NCI-H2171 treated with DMSO at 0.1 percent for 48 hours (cell line): ENCODE results near the gene COBL.
"Not testable (repeated sequence)": the region's sequence is repeated elsewhere in the genome, so short reads cannot be mapped to it uniquely, and the experiment has no call there.

Experiments used
- DNase-seq: peaks from one replicate; lab custom pipeline; 2025; lab: John Stamatoyannopoulos, UW

Gene COBL

DNA sequence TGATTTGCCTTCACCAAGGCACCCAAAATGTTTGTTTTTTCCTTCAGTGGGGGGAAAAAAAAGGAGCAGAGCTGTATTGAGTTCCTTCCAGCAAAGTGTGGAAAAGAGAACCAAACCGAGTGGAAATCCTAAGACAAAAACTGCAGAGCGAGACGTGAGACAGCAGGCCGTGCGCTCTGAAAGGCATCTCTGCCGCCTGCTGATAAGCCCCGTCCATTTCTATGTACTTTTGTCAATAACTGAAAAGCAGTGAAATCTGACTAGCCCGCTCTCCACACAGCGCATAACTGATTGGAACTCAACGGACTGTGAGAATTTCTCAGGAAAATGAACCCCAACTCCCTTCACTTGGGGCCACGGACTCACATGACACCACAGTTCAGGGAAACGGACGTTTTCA, 83.2 kb downstream of the COBL start:
- no peak for DNase-seq

- no peak for DNase-seq
Measured at GRCh38 chr7:51230723-51231122, 85.9 kb downstream of the COBL start.

DNA sequence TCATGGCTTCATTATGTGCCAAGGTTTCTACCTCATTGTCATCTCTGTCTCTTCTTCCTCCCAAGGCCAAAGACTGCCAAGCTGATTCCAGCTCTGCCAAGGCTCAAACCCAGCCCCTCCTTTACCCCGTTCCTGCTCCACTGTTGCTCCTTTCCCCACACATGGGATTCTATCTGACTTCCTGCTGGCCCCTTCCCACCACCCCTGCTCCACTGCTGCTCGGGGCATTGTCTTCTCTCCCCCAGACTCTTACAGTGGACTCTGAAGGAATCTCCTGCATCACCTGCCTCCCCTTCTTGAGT, 86.3 kb downstream of the COBL start:
- no peak for DNase-seq

DNA sequence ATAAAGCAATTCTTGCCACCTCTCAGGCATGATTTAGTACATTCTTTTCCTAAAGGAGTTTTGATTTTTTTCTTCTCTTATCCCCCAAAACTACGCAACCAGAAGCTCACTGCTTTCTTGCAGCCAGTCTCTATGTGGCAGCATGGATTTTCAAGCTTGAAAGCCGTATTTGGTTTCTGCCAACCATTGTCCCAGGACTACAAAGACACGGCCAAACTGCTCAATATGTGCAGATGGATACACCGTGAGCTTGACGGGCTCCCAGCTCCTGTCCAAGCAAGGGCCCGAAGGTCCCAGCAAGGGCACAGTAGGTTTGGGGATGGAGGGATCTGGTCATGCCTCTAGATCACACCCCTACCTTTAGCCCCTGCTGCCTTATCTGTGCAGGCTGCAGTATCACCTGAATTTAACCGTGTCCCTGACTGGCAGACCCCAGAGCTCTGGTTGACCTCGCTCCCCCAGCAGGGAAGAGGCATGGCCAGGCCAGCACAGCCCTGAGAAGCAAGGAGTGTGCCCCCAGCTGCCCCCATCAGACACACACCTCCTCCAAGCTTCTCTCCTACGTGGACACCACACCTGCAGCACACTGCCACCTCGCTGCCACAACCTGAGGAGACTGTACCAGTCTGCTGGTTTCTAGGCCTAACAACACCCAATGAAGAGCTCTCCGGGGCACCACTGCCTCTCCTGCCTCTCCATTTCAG, 86.8 kb downstream of the COBL start:
- no peak for DNase-seq

- no peak for DNase-seq
Measured at GRCh38 chr7:51229106-51229537, 87.5 kb downstream of the COBL start.

- DNase-seq, result no peak
Measured at GRCh38 chr7:51228386-51228958, 88.1 kb downstream of the COBL start.

DNA sequence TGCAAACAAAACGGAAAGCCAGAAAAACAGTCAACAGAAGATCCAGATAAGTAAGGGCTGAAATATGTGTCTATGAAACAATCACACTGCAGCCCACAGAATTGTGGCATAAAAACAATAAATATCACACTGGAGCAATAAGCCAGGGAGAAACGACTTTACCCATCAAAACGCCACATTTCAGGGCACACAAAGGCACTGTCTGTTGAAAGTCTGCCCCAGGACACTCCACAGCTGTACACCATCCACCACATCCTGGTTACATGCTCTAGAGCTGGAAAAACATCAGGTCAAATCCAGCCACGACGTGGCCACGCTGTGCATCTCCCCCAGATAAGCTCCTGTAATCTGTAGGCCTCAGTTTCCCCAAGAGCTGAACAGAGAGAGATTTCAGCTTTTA, 88.7 kb downstream of the COBL start:
- DNase-seq, result no peak

GRCh38 chr7:51226916-51227535, 89.6 kb downstream of the COBL start:
- no peak for DNase-seq

DNA sequence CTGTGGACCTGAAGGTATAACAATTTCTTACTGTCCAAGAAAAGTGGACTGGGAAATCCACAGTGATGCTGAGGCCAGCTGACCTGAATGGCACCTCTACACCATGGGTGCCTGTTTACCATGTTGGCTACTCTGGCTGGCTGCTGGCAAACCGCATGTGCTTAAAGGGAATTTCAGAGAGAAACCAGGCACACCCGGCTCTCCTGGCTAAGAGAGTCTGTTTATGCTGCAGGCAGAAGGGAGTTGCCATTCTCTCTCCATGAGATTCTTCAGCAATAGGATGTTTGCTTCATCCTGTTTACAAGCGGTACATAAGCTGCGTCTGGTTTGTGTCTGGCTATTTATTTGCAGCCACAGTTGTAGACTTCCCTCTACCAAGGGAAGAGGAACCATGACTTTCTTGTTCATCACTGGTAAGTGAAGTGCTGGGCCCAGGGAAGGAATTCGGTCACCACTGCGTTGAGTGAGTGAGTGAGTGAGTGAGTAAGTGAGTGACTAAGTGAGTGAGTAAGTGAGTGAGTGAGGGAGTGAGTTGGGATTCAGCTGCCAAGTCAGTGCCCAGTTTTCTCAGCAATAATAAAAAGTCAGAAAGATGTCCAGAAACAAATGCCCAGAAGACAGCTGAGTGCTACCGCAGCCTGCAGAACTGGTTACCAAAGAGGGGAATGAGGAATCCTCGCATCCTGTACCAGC, 90.4 kb downstream of the COBL start:
- DNase-seq, result no peak

DNA sequence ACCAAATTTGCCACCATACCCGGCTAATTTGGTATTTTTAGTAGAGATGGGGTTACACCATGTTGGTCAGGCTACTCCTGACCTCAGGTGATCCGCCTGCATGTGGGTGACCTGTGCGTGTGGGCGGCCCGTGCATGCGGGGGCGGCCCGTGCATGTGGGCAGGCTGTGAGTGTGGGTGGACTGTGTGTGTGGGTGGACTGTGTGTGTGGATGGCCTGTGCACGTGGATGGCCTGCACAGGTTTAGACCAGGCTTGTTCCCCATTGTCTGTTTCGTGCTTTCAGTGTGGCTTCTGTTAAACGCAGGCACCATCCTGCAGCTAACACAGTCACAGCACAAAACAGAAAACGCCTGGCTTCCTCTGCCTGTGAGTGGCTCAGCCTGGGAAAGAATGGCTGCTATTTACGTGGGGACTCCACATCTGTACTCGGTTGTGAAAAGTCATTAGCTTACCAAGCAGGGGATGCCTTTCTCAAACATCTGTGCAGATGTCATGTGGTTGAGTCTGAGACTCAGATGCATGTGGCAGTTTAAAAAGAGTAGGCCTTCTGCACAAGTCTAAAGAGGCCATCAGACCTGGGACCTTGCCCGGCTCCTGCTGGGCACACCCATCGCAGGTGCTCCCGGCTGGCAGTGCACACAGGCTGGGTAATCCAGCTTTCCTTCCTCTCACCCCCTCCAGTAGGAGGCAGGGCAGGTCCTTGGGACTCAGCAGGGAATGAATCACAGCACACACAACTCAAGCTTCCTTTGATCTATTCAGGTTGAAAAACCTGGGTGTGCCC, 91.6 kb downstream of the COBL start:
- no peak for DNase-seq

DNA sequence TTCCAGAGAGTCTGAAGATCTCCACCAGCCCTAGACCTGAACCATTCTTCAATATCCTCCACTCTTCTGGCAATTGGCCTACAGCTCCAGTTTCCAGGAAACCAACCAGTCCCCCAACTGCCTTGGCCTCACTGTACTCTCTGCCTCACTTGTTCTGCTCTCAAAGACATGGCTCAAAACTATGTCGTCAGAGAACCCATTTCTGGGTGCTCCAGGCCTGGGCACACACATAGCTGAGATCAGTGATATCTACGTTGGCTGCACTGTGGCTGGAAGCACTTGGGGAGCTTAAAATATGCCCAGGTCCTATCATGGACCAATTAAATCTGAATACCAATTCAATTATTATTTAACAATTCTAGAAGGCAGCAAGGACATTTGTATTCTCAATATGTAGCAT, 93.1 kb downstream of the COBL start:
- DNase-seq, result no peak

GRCh38 chr7:51222916-51223315, 93.7 kb downstream of the COBL start:
- no peak for DNase-seq

DNA sequence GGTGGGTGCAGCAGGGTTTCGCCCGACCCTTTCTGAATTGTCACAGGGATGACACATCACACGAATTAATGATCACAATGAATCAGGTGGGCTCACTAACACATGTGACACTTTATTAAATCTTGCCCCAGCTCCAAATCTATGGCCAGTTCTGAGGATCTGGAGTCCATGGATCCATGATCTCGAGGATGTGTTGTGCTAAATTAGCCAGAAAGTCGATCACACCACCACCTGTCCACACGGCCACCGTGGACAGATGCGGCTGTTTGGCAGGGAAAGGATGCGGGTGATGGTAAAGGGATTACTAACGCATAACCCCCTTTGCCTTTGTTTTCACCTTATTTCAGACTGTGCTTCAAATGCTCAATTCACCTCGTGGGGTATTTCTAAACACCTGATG, 96.4 kb downstream of the COBL start:
- DNase-seq, result no peak

- no peak for DNase-seq
Measured at GRCh38 chr7:51219261-51219988, 97.2 kb downstream of the COBL start.

GRCh38 chr7:51217804-51218203, 98.8 kb downstream of the COBL start:
- DNase-seq, result no peak

- no peak for DNase-seq
Measured at GRCh38 chr7:51214098-51214497, 102.5 kb downstream of the COBL start.

DNA sequence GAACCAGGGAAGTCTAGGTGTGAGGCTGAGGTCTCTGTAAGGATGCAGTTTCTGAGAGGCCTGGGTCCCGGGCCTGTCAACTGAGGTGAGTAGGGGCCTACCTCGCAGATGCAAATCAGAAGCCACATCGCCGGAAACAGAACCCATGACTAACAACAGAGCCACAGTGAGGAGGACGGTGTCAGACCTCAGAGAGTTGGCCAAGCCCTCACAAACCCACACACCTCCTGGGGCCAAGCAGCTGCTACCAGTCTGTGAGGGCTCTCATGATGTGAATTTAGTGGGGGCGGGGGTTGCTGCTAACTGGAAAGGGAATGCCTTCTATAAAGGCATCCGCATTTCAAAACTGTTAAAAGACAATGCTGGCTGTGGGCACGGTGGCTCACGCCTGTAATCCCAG, 103.0 kb downstream of the COBL start:
- DNase-seq, result no peak

GRCh38 chr7:51210766-51211165, 105.8 kb downstream of the COBL start:
- no peak for DNase-seq

DNA sequence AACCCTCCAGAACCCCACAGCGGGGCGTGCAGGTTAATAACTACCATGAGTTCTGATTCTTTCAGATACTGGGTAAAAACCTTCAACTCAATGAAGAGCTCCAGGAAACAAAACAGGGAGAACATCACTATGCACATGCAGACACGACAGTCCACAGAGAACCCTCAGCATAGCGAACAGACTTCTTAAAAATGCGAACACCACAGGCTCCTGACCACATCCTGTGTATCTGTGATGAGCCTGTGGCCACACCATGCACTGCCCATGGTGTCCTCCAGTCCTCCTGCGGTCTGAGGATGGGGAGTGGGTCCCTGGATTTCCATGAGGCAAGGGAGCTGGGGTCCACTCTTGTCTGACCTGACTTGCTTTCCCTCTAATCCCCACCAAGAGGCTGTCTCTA, 107.2 kb downstream of the COBL start:
- DNase-seq, result no peak

DNA sequence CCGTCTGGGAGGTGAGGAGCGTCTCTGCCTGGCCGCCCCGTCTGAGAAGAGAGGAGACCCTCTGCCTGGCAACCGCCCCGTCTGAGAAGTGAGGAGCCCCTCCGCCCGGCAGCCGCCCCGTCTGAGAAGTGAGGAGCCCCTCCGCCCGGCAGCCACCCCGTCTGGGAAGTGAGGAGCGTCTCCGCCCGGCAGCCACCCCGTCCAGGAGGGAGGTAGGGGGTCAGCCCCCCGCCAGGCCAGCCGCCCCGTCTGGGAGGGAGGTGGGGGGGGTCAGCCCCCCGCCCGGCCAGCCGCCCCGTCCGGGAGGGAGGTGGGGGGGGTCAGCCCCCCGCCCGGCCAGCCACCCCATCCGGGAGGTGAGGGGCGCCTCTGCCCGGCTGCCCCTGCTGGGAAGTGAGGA, 108.5 kb downstream of the COBL start:
- DNase-seq, result not testable (repeated sequence)

DNA sequence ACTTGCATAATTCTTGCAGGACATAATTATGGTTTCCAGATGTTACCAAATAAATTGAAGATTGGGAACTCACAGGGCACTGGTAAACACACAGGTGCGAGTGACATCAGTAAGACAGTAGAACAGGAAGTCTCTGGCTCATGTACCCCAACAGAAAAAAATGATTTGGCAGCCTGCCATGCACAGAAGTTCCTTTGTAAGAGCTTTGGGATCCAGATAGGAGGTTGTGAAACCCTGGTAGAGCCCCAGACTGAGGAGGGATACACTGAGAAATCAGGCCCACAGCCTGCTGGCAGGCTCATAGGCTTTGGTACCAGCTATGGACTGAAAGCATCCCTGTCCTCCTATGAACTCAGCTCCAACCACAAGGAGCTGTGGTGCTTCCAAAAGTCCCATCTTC, 118.0 kb downstream of the COBL start:
- peak; percentile 71 for DNase-seq

GRCh38 chr7:51190969-51191368, 125.6 kb downstream of the COBL start:
- no peak for DNase-seq
